ENCODE data around the gene STEAP1.

GRCh38 chr7:90192876-90193750 lies 38.8 kb downstream of the STEAP1 start:
- TF ChIP-seq ZNF274 (IDR thresholded peaks at IDR 0.05; ENCODE audit: low read depth, low read length) (no peak), SUZ12 (IDR thresholded peaks at IDR 0.05; ENCODE audit: extremely low read depth, insufficient read depth, insufficient read length) (no peak), YY1 (IDR thresholded peaks at IDR 0.05; ENCODE audit: insufficient read depth, insufficient read length) (no peak)
